ENCODE results near the gene PLA2G6. TPM values are rescaled to one million over a fixed set of nuclear protein-coding genes. Genes with fewer than 3 reads are reported as not detected.

The PLA2G6 gene
- total RNA-seq, 1 experiment from 2014 or later: 29.9 TPM

DNA sequence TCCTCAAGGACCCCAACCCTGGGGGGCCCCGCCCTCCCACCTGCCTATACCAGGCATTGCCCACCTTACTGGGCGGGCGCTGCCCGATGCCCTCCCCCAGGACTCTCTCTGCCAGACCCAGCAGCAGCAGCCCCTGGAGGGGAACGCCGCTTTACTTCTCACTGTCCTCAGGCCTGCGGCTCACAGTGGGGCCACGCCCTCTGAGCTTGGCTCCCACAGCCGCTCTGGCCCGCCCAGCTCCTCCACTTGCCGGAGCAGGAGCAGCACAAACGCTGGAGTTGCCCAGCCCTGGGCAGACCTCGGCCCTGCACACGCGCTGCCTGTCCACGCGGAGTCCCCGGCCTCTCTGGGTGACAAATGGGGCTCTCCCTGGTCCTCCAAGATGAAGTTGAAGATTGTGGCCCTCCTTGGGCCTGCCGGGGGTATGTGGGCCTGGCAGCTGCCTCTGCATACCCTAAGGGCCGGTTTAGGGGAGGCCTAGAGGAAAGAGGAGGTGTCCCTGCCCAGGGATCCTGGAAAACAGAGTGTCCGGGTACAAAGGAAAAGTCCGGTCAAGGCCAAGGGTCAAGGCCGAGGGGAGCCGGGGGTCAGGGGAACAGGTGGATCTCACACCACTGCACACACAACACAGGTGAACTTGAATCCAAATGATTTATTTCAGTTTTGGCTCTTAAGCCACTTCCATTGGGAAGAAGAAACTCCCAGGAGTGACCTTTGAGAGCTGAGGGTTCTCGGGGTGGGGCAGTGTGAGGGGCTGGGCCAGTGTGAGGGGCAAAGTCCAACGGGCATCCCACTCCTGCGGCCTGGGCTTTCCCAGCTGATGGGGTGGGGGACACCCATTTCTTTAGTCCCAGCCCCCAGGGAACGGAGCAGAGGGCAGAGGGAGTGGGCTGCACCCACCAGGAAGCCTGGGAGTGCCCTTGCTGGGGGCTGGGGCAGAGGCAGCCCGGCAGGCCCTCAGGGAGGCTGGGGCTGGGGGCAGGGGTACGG is 70.5 kb downstream of the PLA2G6 start:
- DNase-seq (ENCODE audit: low spot score) (peak; percentile 63), ATAC-seq (peak; percentile 57)
- no peaks in the 10 kb centered on the region for H3K36me3 Mint-ChIP-seq
- POLR2A ChIA-PET: interaction anchor here (0.6 to 1.3 kb wide), 2 partner anchors 14 to 107 kb away, joined by 4 read pairs; no protein-coding TSS in a partner anchor
- TF ChIP-seq ZMAT4 (CRISPR knock-in tag; IDR thresholded peaks at IDR 0.05) (no peak), KAT7 (CRISPR knock-in tag; IDR thresholded peaks at IDR 0.05; ENCODE audit: borderline replicate concordance) (no peak), NR3C1 (CRISPR knock-in tag; conservative IDR thresholded peaks at IDR 0.05; ENCODE audit: low read depth) (no peak), GTF2I (CRISPR knock-in tag; conservative IDR thresholded peaks at IDR 0.05) (no peak), MXD4 (CRISPR knock-in tag; IDR thresholded peaks at IDR 0.05; ENCODE audit: borderline replicate concordance) (no peak), SP1 (CRISPR knock-in tag; conservative IDR thresholded peaks at IDR 0.05) (no peak), ETV6 (CRISPR knock-in tag; IDR thresholded peaks at IDR 0.05) (no peak), ARID4B (CRISPR knock-in tag; IDR thresholded peaks at IDR 0.05; ENCODE audit: borderline replicate concordance) (no peak), TCF7 (CRISPR knock-in tag; IDR thresholded peaks at IDR 0.05; ENCODE audit: low read depth) (no peak)
- TF ChIP-seq, protein P1, sequence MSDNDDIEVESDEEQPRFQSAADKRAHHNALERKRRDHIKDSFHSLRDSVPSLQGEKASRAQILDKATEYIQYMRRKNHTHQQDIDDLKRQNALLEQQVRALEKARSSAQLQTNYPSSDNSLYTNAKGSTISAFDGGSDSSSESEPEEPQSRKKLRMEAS (CRISPR knock-in tag; IDR thresholded peaks at IDR 0.05): no peak
- TF ChIP-seq, protein P2, sequence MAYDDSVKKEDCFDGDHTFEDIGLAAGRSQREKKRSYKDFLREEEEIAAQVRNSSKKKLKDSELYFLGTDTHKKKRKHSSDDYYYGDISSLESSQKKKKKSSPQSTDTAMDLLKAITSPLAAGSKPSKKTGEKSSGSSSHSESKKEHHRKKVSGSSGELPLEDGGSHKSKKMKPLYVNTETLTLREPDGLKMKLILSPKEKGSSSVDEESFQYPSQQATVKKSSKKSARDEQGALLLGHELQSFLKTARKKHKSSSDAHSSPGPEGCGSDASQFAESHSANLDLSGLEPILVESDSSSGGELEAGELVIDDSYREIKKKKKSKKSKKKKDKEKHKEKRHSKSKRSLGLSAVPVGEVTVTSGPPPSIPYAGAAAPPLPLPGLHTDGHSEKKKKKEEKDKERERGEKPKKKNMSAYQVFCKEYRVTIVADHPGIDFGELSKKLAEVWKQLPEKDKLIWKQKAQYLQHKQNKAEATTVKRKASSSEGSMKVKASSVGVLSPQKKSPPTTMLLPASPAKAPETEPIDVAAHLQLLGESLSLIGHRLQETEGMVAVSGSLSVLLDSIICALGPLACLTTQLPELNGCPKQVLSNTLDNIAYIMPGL (CRISPR knock-in tag; IDR thresholded peaks at IDR 0.05): no peak
- CTCF ChIA-PET: interaction anchor here (1.0 to 11.1 kb wide), 10 partner anchors 11 to 70 kb away, joined by 3 to 222 read pairs (median 6); partner anchors contain the start of gene PLA2G6
- H3K27ac Mint-ChIP-seq: no peak overlapping the region
- no peaks in the 10 kb centered on the region; the same call in 1 of the 2 replicates for H3K27me3 Mint-ChIP-seq (ENCODE audit: low read depth)
- no peak overlapping the region for H3K4me3 Mint-ChIP-seq
- peaks cover 7% of the 10 kb centered on the region for H3K4me1 Mint-ChIP-seq
- no peaks in the 10 kb centered on the region for H3K9me3 Mint-ChIP-seq

DNA sequence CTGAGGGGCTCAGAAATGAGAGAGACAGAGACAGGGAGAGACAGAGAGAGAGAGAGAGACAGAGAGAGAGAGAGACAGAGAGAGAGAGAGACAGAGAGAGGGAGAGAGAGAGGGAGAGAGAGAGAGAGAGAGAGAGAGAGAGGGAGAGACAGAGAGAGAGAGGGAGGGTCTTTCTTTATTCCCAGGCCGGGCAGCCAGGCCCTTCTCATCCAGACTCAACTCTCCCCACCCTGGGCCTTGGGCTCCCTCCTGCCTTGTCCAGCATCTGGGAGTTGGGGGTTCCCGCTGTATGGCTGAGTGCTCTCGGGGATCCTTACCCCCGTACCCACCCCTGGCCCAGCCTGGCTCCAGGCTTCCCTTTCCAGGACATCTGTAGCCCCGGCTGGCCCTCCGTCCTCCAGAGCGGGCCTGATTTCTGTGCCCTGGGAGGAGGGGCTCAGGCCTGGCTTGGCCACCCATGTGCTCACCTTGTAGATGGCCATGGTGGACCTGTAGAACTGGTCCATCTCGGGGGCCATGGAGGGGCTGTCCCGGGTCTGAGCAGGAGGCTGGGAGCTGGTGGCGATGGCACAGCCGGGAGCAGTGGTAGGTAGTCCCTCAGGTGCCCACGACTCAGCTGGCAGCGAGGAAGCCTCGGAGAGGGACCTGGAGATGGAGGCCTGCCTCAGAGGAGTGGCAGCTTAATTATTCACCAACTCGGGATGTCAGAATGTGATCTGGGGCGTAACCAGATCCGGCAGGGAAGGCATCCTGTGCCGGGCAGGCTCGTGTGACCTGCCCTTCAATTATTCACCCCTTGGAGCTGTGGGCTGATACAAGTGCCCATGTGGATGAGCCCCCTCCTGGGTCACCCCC is 71.4 kb downstream of the PLA2G6 start, which contains the start of gene BAIAP2L2:
TSS of gene BAIAP2L2 (minus strand) at position 677 of the 855 bp plus-strand sequence. CDS start at position 518, 159 bp downstream.
- no peaks in the 10 kb centered on the region for H3K36me3 Mint-ChIP-seq
- no peak within 1 kb of the TSS for H3K27ac Mint-ChIP-seq
- H3K4me1 Mint-ChIP-seq: peaks cover 7% of the 10 kb centered on the region
- no peaks in the 10 kb centered on the region; the same call in 1 of the 2 replicates for H3K27me3 Mint-ChIP-seq (ENCODE audit: low read depth)
- DNase-seq (ENCODE audit: low spot score): no peak
- ChIA-PET CTCF (interaction anchor here (1.0 to 11.1 kb wide), 12 partner anchors 10 to 71 kb away, joined by 3 to 222 read pairs (median 5); partner anchors contain the start of gene PLA2G6), POLR2A (interaction anchor here (0.6 to 1.3 kb wide), 2 partner anchors 13 to 108 kb away, joined by 4 read pairs; no protein-coding TSS in a partner anchor)
- ATAC-seq: peak; percentile 4; the same call in 1 of the 2 replicates
- H3K4me3 Mint-ChIP-seq: no peak within 1 kb of the TSS
- H3K9me3 Mint-ChIP-seq: no peaks in the 10 kb centered on the region
- TF ChIP-seq TCF7 (CRISPR knock-in tag; IDR thresholded peaks at IDR 0.05; ENCODE audit: low read depth): no peak
- no peak for TF ChIP-seq CTCF (IDR thresholded peaks at IDR 0.05)
- TF ChIP-seq ATF6 (CRISPR knock-in tag; IDR thresholded peaks at IDR 0.05): no peak
- no peak for TF ChIP-seq PRRX2 (CRISPR knock-in tag; IDR thresholded peaks at IDR 0.05)
- TF ChIP-seq ZNF512 (CRISPR knock-in tag; IDR thresholded peaks at IDR 0.05; ENCODE audit: borderline replicate concordance): no peak
